GM13976 (cell line): ENCODE results near the gene MCF2L2.

Source experiments
- DNase-seq: peaks from one replicate; pipeline ENCODE4 v3.0.0; 2012; ENCODE audit warnings: low spot score
- in situ Hi-C: fragments of 300-500 bp; cut with MboI; formaldehyde crosslinking; loops from one replicate; pipeline ENCODE4 v1.12.0; 2022; ENCODE audit warnings: low sequenced_read_pairs, mixed read lengths, inconsistent platforms; ENCODE audit not compliant: unreplicated experiment
- TF ChIP-seq, protein P1 (sequence below): IDR thresholded peaks from 2 replicates; pipeline ENCODE4 v1.5.1; 2012; ENCODE audit warnings: borderline replicate concordance, mild to moderate bottlenecking; ENCODE audit not compliant: insufficient read depth; ENCODE audit errors: extremely low read depth, missing control alignments, control extremely low read depth

MCF2L2 gene

DNA sequence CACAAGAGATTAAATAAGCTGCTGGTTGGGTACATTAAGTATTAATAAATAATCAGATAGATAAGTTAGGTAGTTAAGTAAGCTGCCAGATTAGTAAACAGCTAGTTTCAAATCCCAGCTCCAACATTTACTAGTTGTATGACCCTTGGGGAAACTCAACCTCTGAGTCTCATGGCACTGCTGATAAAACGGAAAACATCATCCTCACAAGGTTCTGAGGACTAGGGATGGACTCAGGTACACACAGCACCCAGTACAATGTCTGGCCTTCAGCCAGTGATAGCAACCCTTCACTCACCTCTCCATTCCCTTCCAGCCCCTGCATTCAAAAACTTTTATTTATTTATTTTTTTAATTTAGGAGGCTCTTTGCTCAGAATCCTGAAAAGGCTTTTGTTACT lies 143.1 kb downstream of the MCF2L2 start:
- TF ChIP-seq, protein P1, sequence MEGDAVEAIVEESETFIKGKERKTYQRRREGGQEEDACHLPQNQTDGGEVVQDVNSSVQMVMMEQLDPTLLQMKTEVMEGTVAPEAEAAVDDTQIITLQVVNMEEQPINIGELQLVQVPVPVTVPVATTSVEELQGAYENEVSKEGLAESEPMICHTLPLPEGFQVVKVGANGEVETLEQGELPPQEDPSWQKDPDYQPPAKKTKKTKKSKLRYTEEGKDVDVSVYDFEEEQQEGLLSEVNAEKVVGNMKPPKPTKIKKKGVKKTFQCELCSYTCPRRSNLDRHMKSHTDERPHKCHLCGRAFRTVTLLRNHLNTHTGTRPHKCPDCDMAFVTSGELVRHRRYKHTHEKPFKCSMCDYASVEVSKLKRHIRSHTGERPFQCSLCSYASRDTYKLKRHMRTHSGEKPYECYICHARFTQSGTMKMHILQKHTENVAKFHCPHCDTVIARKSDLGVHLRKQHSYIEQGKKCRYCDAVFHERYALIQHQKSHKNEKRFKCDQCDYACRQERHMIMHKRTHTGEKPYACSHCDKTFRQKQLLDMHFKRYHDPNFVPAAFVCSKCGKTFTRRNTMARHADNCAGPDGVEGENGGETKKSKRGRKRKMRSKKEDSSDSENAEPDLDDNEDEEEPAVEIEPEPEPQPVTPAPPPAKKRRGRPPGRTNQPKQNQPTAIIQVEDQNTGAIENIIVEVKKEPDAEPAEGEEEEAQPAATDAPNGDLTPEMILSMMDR = no peak
- DNase-seq = no peak
- in situ Hi-C loops = no loop called here

DNA sequence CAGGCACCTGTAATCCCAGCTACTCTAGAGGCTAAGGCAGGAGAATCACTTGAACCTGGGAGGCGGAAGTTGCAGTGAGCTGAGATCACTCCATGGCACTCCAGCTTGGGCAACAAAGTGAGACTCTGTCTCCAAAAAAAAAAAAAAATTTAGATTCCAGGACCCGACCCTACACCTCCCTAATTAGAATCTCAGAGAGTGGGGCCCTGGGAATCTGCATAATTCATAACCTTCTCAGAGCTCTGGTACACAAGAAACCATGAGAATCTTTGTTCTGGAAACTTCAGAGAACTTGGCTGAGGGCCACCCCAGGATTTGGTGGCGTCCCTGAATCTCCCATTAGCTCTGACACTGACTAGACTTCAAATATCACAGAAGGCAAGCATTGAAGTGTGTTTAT lies 143.8 kb downstream of the MCF2L2 start:
- TF ChIP-seq, protein P1 = no peak
- DNase-seq = no peak
- in situ Hi-C loops = no loop called here

GRCh38 chr3:183283886-183284285 lies 144.5 kb downstream of the MCF2L2 start:
- no peak for DNase-seq
- TF ChIP-seq, protein P1 = no peak
- in situ Hi-C loops = no loop called here

DNA sequence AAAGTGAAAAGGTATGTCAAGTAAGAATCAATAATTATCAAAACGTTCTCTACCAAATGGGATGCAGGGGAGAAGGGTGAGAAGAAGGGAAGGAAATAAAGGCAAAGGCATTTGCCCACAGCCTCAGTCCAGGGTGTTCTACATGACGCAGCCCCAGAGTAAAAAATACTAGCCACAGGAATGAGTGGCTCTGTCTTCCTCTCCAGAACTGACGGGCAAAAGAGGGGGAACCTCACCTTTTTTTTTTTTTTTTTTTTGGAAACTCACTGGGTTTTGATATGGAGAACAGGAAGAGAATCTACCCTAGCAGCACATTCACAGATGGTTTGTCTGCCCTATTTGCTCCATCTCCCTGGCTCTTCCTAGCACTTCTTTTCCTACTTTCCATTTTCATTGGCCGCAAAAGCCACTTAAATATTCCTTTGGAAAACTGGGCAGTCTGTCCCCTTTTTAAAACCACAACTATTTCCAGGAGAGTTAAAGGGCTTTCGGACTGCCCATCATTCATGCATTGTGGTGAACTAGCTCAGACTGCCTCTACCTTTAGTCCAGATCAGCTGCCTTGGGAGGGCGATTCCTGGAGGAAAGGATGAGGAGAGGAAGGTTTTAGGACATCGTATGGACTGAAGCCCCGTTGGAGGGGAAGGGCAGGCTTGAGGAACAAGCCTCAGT lies 147.2 kb downstream of the MCF2L2 start:
- TF ChIP-seq, protein P1 = no peak
- no peak for DNase-seq
- in situ Hi-C loops = no loop called here

DNA sequence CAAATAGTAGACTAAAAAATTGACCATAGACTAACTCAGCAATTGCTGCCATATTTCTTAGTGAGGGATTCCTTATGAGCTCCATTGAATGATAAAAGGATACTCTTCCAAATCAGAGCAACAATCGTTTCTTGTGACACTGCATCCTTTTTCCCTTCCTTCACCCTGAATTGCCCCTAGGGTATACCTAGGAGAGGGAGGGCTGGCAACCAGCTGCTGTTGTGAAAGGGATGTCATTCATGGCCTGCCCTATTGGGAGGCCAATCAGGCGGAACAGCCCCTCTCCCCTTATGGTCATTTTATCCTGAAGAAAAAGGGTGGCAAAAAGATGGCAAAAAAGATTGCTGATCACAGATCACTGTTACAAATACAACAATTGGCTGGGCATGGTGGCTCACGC lies 149.0 kb downstream of the MCF2L2 start:
- DNase-seq = no peak
- TF ChIP-seq, protein P1 = no peak
- in situ Hi-C loops = no loop called here

- in situ Hi-C loops = no loop called here
- TF ChIP-seq, protein P1 = no peak
- no peak for DNase-seq
These were observed 149.8 kb downstream of the MCF2L2 start for GRCh38 chr3:183278479-183279088.
